LNCAP (cell line): ENCODE results near the gene LAMC1.

ENCODE experiments used
- TF ChIP-seq, protein P1 (sequence below): fragments of 450-650 bp; IDR thresholded peaks from 2 replicates; pipeline ENCODE4 v1.5.1; 2017; ENCODE audit warnings: mild to moderate bottlenecking

Gene LAMC1

DNA sequence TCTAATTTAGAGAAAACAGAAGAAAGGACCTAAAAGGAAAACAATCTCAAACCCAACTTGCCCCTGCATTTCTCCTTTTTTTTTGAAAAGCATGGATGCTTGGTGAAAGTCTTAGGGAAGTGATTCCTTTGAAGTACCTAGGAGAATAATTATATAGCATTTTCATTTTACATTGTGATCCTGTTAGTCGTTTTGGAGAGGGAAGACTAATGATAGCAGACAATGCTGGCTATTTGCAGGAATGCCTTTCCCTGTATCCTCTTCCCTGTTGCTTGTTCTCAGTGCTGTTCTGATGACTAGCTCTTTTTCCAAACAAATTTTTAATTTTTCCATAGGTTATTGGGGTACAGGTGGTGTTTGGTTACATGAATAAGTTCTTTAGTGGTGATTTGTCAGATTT, 53.9 kb downstream of the LAMC1 start:
- TF ChIP-seq, protein P1, sequence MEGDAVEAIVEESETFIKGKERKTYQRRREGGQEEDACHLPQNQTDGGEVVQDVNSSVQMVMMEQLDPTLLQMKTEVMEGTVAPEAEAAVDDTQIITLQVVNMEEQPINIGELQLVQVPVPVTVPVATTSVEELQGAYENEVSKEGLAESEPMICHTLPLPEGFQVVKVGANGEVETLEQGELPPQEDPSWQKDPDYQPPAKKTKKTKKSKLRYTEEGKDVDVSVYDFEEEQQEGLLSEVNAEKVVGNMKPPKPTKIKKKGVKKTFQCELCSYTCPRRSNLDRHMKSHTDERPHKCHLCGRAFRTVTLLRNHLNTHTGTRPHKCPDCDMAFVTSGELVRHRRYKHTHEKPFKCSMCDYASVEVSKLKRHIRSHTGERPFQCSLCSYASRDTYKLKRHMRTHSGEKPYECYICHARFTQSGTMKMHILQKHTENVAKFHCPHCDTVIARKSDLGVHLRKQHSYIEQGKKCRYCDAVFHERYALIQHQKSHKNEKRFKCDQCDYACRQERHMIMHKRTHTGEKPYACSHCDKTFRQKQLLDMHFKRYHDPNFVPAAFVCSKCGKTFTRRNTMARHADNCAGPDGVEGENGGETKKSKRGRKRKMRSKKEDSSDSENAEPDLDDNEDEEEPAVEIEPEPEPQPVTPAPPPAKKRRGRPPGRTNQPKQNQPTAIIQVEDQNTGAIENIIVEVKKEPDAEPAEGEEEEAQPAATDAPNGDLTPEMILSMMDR, result no peak

DNA sequence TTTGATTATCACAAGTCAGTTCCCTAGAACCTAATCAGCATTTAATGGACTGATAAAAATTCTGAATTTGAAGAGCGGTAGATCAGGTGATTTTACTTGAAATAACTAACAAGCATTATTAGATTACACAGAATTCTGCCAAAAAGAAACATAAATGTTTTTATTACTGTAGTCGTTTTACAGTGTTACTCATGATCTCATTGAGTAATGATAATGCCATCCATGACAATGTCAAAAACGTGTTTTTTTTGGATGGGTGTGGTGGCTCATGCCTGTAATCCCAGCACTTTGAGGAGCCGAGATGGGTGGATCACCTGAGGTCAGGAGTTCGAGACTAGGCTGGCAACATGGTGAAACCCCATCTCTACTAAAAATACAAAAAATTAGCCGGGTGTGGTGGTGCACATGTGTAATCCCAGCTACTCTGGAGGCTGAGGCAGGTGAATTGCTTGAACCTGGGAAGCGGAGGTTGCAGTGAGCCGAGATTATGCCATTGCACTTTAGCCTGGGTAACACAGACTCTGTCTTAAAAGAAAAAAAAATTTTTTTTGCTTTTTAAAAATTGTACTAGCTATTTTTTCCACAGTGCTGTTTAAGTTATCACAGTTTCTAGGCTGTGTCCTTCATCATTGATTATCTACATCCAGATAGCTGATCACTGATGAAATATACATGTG, 56.6 kb downstream of the LAMC1 start:
- TF ChIP-seq, protein P1, result no peak

DNA sequence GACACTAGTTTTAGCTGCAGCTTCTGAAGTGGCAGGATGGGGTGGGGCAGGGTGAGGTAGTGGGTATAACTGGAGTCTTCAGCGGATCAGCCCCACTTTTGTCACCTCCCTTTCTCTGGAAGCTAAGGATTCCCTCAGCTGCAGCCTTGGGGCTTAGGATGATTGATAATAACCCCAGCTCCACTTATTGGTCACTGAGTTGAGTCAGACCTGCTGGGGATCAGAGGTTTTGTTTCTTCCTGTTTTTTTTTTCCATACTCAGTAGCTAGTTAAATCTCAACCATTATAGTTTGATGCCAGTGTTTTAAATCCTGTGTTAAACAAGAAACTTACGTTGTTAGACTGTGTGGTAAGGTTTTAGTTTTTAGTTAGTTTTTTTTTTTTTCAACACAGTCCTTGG, 57.2 kb downstream of the LAMC1 start:
- TF ChIP-seq, protein P1, result no peak

DNA sequence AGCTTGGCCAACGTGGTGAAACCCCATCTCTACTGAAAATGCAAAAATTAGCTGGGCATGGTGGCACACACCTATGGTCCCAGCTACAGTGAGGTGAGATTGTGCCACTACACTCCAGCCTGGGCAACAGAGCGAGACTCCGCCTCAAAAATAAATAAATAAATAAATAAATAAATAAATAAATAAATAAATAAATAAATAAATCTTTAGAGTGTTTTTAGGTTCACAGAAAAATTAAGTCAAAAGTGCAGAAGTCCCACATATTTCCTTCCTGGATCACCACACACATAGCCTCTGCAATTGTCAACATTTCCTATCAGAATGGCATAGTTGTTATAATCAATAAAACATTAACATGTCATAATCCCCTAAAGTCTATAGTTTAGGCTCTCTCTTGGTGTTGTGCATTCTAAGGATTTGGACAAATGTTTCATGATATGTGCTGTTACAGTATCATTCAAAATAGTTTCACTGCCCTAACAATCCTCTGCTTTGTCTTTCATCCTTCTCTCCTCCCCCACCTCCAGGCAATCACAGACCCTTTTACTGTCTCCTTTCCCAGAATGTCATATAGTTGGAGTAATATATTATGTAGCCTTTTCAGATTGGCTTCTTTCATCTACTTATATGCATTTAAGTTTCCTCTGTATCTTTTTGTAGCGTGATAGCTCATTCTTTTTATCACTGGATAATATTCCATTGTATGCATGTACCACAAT, 58.3 kb downstream of the LAMC1 start:
- TF ChIP-seq, protein P1, result no peak

- TF ChIP-seq, protein P1, result no peak
Measured at GRCh38 chr1:183082650-183083049, 59.4 kb downstream of the LAMC1 start.

- TF ChIP-seq, protein P1, result no peak
Measured at GRCh38 chr1:183087001-183087400, 63.8 kb downstream of the LAMC1 start.

GRCh38 chr1:183089025-183089639, 65.9 kb downstream of the LAMC1 start:
- TF ChIP-seq, protein P1, result no peak
